GM19468 (cell line): Measurements from ENCODE around the gene RHOC.
"Not testable (repeated sequence)": the region's sequence is repeated elsewhere in the genome, so short reads cannot be mapped to it uniquely, and the experiment has no call there.

Source experiments
- ATAC-seq: cut with Tn5 transposase; IDR thresholded peaks from one replicate; pipeline ENCODE4 v1.9.1; 2021; ENCODE audit warnings: mild to moderate bottlenecking, moderate library complexity, moderate number of reproducible peaks; ENCODE audit not compliant: unreplicated experiment; ENCODE audit errors: extremely low read depth

The RHOC gene

DNA sequence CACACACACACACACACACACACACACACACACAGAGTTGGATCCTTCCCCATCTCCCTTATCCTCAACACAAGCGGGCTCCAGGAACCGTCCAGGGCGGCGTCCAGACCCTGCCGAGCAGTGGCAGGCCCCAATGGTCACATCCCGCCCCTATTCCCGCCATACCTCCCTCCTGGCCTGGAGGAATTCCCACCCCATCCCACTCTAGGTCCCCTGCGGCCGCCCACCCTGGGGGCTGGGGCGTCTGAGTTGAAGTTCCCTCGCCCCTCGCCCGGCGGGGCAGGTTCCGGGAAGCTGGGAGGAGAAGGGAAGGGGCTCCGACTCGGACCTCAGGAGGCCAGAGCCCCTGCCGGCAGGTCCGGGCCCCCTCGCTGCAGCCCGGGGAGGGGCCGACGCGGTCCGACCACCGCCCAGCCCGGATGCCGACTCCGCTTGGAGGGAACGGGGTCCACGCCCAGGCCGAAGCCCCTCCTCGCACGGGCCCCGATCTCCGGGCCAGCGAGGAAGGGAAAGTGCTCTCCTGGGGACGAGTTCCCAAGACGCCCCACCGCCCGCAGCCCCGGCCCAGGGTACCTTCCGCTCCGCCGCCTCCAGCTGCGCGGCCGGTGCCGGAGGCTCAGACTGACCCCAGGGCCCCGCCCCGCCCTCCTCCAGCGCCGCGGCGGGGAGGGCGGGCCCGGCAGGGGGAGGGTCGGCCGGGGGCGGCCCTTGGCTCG, at the start of gene RHOC:
RHOC (minus strand) TSS at position 623 of the 716 bp plus-strand sequence. CDS start 3,328 bp downstream, outside the sequence.
- peak; percentile 30 for ATAC-seq

DNA sequence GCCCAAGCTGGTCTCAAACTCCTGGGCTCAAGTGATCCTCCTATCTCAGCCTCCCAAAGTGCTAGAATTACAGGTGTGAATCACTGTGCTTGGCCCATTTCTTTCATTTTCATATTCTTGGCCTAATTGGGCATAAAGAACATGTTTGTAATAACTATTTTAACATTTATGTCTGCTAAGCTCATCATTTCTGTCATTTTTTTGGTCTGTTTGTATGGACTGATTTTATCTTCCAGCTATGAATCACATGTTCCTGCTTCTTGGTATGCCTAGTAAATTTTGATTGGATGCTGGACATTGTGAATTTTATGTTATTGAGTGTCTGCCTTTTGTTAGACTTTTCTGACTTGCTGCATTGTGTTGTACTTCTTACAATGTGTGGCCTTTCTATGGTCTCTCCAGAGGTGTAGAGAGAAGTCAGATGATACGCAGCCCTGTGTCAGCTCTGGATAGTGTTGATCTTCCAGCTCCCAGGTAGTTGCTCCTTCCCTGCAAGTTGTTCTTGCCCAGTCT, 47.2 kb upstream of the RHOC start:
- ATAC-seq = no peak

DNA sequence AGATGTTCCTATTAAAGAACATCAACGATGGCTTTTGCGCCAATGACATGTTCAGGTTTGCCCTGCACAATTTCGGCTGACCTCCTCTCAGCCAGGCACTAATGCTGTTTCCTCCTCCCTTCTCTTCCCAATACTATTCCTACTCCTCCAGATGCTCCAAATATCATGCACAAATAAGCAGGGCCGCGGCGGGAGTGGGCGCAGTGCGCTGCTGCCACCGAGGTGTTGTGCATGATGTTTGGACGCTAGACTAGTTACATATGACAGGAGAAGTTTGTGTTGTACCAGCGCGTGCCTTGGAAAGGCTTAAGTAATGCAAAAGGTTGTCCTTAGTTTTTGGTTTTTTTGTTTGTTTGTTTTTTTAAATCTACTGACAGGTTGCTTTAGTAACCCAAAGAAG, 41.5 kb upstream of the RHOC start:
- ATAC-seq = no peak

DNA sequence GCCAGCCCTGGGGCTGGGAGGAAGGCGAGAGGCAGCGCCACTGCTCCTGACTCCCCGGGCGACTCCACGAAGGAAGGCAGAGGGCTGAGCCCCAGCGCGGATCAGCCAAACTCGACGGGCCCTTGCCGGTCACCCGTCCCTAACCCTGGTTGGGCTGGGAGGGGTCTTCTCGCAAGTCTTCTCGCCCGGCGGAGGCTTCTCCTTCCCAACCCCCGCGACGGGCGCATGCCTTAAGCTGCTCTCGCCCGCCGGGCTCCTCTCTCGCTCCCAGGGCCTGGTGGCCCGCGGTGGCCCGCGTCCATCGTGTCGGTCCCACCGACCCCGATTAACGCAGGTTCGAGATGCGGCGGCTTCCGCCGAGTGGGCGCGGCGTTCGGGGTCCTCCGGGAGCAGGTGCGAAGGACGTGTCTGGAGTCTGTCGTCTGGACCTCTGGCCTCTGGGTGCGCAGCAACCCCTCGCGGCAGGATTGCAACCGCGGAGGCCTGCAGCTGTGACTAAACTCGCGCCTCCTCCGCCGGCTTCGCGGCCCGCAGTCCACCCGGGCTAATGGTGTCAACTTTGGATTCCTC, 37.2 kb upstream of the RHOC start:
- no peak for ATAC-seq

DNA sequence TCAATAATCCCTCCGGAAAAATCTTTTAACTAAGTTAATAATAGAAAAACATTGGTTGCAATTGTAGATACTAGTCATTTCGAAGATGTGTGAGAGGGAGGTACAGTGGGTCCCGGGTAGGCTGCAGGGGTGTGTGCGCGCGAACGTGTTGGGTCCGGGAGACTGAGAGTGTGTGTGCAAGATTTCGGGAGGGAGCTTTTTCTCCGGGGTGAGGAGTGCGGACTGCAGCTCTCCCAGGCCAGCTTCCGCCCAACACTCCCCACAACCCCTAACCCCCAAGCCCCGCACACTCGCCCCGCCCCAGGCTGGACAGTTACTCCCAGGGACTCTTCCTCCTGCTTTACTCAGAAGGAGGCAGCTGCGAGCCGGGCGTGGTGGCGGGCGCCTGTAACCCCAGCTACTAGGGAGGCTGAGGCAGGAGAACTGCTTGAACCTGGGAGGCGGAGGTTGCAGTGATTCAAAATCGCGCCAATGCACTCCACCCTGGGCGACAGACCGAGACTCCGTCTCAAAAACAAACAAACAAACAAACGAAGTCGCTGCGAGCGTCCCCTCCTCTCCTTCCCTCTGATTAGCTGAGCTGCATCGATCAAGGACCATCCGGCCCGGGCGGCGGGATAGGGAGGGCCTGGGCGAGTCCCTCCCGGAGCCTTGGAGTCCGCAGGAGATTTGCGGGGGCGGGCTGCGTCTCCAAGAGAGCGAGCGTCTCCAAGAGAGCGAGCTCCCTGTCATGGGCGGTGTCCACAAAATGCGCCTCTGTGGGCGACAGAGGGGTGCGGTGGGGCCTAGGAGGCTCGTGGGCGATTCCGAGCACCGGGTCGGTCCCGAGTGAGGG, 36.5 kb upstream of the RHOC start:
- ATAC-seq = no peak

DNA sequence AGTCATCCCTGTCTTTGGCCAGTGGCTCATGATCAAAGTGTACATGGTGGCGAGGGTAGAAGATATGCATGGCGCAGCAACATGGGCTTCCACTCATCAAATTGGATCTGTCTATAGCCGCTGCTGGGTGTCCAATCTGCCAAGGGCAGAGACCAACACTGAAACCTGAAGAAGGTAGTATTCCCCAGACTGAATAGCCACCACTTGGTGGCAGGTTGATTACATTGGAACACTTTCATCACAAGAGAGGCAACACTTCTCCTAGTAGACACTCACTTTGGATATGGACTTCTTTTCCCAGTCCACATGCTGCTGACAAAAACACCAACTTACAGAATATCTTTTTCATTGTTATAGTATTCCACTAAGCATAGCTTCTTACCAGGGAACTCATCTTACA, 30.6 kb upstream of the RHOC start:
- ATAC-seq = no peak

DNA sequence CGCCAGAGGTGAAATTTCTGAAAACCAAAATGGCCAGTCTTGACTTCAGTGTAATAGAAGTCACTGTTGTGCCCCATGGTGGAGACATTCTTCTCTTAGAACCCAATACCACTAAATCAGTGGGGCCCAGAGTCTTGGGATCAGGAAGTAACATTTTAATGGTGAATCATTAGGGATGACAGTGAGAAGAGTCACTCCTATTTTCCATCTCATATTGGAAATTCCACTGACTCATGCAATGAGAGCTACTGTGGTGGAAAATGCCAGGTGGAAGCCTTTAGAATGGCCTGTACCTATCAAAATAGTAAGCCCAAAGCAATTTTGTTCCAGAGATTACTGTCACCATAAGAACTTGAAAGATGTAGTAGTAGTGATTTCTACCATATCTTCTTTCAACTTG, 28.8 kb upstream of the RHOC start:
- no peak for ATAC-seq

DNA sequence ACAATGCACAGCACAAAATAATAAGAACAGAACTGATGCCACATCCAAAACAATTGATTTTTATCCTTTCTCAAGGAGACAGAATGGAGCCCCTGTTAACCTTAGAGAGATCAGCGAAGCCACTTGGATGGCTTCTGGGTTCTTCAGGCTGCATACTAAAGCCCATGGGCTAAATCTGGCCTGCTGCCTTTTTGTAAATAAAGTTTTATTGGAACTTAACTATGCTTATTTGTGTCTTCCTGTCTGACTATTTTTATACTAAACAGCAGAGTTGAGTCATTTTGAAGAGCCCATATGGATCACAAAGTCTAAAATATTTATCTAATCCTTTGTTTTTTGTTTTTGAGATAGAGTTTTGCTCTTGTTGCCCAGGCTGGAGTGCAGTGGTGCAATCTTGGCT, 24.5 kb upstream of the RHOC start:
- ATAC-seq = no peak

DNA sequence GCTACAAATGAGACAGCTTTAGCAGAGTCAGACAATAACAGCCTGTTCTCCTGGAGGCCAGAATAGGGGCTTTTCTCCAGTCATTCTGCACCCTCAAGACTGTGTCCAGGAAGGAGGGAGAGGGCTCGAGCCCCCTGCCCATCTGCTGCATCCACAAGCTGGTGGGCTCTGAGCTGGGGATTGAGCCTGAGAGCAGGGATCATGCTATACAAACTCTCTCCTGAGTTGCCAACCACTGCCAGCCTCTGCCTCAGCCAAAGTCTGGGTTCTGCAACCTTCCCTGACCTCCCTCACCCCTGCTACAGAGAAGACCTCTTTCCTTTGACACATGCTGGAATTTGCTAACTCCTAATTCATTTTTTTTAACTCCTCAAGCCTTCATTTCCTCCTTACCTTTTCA, 23.0 kb upstream of the RHOC start:
- no peak for ATAC-seq

DNA sequence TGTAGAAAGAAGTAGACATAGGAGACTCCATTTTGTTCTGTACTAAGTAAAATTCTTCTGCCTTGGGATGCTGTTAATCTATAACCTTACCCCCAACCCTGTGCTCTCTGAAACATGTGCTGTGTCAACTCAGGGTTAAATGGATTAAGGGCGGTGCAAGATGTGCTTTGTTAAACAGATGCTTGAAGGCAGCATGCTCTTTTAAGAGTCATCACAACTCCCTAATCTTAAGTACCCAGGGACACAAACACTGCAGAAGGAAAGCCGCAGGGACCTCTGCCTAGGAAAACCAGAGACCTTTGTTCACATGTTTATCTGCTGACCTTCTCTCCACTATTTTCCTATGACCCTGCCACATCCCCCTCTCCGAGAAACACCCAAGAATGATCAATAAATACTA, 22.1 kb upstream of the RHOC start:
- ATAC-seq = not testable (repeated sequence)

DNA sequence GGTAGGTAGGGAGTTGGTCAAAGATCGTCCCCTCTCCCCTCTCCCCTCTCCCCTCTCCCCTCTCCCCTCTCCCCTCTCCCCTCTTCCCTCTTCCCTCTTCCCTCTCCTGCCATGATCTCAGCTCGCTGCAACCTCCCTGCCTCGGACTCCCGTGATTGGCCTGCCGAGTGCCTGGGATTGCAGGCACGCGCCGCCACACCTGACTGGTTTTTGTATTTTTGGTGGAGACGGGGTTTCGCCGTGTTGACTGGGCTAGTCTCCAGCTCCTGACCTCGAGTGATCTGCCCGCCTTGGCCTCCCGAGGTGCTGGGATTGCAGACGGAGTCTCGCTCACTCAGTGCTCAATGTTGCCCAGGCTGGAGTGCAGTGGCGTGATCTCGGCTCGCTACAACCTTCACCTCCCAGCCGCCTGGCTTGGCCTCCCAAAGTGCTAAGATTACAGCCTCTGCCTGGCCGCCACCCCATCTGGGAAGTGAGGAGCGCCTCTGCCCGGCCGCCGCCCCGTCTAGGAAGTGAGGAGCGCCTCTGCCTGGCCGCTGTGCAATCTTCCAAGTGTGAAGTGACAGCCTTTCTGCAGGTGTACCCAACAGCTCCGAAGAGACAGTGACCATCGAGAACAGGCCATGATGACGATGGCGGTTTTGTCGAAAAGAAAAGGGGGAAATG, 21.5 kb upstream of the RHOC start:
- ATAC-seq = not testable (repeated sequence)

DNA sequence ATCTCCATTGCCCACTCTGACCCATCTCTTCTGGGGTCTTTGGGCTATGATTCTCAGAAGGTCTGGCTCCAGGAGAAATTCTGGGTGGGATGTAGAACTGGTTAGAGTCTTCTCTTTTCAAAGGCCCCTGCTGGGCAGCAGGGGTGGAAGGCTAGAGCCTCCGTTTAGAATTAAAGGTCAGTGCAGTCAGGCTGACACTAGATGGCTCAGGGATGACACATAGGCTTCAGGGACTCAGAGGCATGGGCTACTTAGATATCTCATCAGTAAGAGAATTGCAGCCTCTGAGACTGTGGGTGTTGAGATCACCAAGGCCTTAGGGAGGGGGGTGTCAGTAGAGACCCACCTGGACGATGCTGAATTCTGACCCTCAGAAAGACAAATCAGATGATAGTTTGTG, 20.8 kb upstream of the RHOC start:
- ATAC-seq = no peak

DNA sequence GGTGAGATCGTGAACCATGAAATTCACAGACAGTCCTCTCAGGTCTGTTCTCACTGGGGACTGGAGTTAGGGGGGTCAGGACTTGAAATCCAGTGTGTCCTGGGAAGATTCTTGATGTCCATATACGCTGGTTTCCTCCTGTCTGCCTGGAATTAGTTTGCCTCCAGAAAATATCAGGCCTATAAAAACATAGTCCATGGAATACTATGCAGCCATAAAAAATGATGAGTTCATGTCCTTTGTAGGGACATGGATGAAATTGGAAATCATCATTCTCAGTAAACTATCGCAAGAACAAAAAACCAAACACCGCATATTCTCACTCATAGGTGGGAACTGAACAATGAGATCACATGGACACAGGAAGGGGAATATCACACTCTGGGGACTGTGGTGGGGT, 17.3 kb upstream of the RHOC start:
- ATAC-seq = not testable (repeated sequence)

DNA sequence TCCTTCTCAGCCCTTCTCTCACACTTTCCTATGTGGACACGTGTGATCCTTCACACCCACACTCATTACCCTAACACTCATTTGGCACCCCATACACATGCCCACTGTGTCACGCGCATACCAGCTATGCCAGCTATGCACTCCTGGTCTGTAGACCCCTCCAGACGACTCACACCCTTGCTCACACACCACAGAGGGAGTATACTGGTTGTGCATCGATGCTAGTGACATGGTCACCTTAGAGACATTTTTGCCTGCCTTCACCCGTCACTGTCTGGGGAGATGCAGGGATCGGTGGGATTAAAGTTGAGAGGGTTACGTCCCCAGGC, 16.5 kb upstream of the RHOC start:
- ATAC-seq = no peak

DNA sequence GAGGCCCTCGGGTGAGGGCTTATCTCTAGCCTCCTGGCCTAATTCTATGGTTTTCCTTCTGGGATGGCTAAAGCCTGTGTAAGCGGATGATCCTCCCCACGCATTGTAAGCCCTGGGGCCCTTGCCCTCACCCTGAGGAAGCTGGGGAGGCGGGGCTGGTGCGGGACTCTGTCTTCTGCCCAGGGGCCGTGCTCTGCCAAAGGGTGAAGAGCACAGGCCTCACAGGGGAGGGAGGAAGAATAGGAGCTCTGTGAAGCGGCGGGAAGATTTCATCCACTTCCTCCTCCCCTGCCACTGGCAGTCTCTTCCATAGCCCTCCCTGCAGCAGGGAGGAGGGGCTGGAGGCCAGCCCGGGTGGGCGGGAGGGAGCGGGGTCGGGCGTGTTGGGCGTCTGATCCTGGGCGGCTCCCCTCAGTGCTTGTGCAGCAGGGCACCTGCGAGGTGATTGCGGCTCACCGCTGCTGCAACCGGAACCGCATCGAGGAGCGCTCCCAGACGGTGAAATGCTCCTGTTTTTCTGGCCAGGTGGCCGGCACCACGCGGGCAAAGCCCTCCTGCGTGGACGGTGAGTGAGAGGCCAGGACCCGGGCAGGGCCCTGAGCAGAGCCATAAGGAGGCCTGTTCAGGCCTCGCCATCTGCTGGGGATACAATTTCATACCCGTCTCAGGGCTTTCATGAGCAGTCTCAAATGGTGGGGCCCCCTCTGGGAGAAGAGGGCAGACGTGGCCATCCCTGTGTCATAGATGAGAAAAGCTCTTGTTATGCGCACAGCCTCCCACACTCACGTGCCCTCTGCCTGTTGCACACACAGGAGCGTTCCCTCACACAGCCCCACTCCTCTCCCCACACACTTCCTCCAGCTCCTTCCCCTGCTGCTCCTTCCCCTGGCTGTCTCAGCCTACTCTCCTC, 15.9 kb upstream of the RHOC start:
- no peak for ATAC-seq

DNA sequence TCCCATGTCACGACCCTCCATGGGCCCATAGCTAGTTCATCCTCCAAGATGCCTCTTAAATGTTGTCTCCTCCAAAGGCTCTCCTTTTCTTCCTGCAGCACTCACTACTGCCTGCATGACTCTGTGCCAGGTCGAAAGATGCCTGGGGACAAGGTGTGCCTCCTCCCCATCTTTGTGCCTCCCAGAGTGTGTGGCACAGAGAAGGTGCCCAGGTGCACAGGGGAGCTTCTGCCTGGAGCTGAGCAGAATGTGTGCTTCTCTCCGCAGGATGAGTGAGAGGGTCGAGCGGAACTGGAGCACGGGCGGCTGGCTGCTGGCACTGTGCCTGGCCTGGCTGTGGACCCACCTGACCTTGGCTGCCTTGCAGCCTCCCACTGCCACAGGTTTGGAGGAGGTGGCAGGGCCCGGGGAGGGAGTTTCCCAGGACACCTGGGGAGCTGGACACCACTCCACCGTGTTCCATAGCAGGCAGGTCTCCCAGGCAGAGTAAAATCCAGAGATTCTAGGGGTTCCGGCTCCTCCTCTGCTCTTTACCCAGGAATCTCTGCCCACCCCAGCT, 15.1 kb upstream of the RHOC start:
- ATAC-seq = no peak

DNA sequence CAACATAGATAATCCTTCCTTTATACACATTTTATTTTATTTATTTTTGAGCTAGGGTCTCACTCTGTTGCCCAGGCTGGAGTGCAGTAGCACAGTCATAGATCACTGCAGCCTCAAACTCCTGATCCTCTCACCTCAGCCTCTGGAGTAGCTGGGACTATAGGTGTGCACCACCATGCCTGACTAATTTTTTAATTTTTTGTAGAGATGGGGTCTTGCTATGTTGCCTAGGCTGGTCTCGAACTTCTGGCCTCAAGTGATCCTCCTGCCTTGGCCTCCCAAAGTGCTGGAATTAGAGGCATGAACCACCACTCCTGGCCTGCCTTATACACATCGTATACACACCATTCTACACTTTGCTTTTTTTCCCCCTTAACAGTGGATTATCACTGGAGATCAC, 14.4 kb upstream of the RHOC start:
- ATAC-seq = not testable (repeated sequence)

DNA sequence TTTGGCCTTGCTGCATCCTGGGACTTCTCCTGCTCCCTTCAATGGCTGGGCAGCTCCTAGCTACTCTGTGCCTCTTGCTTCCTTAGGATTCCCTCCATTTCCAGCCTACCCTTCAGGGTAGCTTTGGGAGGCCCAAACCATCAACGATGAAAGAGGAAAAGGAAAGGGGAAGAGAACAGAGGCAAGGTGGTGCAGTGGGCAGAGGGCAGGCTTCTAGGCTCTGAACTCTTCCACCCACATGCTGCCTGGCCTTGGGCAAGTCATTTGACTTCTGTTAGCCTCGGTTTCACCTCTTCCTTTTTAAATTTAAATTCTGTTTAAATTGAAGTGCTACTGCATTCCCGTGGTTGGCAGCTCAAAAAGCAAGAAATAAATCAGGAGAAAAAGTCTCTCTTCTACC, 13.9 kb upstream of the RHOC start:
- no peak for ATAC-seq

DNA sequence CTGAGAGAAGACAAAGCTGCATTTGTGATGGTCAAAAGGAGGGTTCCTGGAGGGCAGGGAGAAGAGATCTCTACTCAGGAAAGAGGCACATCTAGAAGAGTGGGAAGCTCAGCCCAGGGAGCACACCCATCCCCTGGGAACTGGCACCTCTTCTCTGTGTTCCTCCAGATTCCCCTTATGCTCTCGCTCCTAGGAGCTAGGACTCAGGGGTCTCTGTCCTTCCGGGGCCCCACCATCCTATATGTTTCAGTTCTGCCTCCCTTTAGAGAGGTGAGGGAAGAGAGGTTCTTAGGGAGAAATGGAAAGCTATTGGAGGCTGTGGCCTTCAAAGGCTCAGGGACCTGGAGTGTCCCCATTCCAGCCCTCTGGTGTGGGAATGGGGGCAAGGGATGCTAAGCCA, 12.8 kb upstream of the RHOC start:
- ATAC-seq = no peak
